Uterus (tissue), 4 donors: ENCODE data around the gene GOLGA6B. TPM values are rescaled to one million over a fixed set of nuclear protein-coding genes. Genes with fewer than 3 reads are reported as not detected.
"Not testable (repeated sequence)": the region's sequence is repeated elsewhere in the genome, so short reads cannot be mapped to it uniquely, and the experiment has no call there.

Experiments used
- DNase-seq, 2 donors: peaks; one replicate each; pipeline ENCODE4 v3.0.0-alpha.2; 2019 to 2020
- H3K27ac ChIP-seq, 2 donors: fragments of 200-600 bp; sonication (generic); 1 replicate in 1 of 2; 2 replicates in 1 of 2; pipeline ENCODE4 v1.5.1; 2016 to 2018
- H3K27me3 ChIP-seq, 2 donors: fragments of 200-600 bp; sonication (generic); one replicate each; pipeline ENCODE4 v1.5.1; 2018 to 2019; ENCODE audit warnings: control low read depth in 1 of 2
- H3K36me3 ChIP-seq, 2 donors: fragments of 200-600 bp; sonication (generic); one replicate each; pipeline ENCODE4 v1.5.1; 2019; ENCODE audit warnings: control low read depth in 1 of 2
- H3K4me1 ChIP-seq, 2 donors: fragments of 200-600 bp; sonication (generic); one replicate each; pipeline ENCODE4 v1.5.1; 2018 to 2019; ENCODE audit warnings: control low read depth in 1 of 2
- H3K4me3 ChIP-seq, 2 donors: fragments of 200-600 bp; sonication (generic); 1 replicate in 1 of 2; 2 replicates in 1 of 2; pipeline ENCODE4 v1.5.1; 2018 to 2019; ENCODE audit warnings: mild to moderate bottlenecking in 1 of 2
- H3K9me3 ChIP-seq, 2 donors: fragments of 200-600 bp; sonication (generic); one replicate each; pipeline ENCODE4 v1.5.1; 2019; ENCODE audit warnings: control low read depth in 1 of 2
- POLR2A ChIP-seq, 2 donors: fragments of 450-650 bp; IDR thresholded peaks; one replicate each; pipeline ENCODE4 v1.6.1; 2016; ENCODE audit warnings: antibody characterized with exemption in 2 of 2, mild to moderate bottlenecking in 1 of 2, moderate library complexity in 1 of 2
- intact Hi-C: fragments of 100-400 bp; cut with DNase I; formaldehyde crosslinking; loops from one replicate; pipeline ENCODE4 v1.15.1; 2023; ENCODE audit warnings: low total_unique reads
- total RNA-seq, 4 donors: library from RNA; depleted of rRNA in 3 of 4; stranded (reverse); fragments of >200 nt in 3 of 4; gene quantifications; one replicate each; pipeline versions ENCODE4 v1.1.0 to v1.2.4, GENCODE V29; 2014 to 2023
- TF ChIP-seq, protein P1 (sequence below), 4 experiments: fragments of 200-600 bp in 2 of 4; fragments of 450-650 bp in 2 of 4; sonication (generic) in 2 of 4; IDR thresholded peaks; one replicate each; pipeline ENCODE4 v1.5.1; 2016 to 2019; ENCODE audit warnings: antibody characterized with exemption in 4 of 4, mild to moderate bottlenecking in 2 of 4, moderate library complexity in 1 of 4
- donor health status: DM: yes; HTN: yes; CAD: no.

Gene GOLGA6B
- total RNA-seq, 4 donors from 2014 or later = not detected

- Histone ChIP-seq H3K27me3 (no peaks in the 10 kb centered on the region), H3K4me3 (no peak overlapping the region), H3K4me1 (no peaks in the 10 kb centered on the region), H3K27ac (no peak overlapping the region), H3K9me3 (no peaks in the 10 kb centered on the region), H3K36me3 (no peaks in the 10 kb centered on the region)
- no peak for DNase-seq
- TF ChIP-seq, protein P1, sequence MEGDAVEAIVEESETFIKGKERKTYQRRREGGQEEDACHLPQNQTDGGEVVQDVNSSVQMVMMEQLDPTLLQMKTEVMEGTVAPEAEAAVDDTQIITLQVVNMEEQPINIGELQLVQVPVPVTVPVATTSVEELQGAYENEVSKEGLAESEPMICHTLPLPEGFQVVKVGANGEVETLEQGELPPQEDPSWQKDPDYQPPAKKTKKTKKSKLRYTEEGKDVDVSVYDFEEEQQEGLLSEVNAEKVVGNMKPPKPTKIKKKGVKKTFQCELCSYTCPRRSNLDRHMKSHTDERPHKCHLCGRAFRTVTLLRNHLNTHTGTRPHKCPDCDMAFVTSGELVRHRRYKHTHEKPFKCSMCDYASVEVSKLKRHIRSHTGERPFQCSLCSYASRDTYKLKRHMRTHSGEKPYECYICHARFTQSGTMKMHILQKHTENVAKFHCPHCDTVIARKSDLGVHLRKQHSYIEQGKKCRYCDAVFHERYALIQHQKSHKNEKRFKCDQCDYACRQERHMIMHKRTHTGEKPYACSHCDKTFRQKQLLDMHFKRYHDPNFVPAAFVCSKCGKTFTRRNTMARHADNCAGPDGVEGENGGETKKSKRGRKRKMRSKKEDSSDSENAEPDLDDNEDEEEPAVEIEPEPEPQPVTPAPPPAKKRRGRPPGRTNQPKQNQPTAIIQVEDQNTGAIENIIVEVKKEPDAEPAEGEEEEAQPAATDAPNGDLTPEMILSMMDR (IDR thresholded peaks at IDR 0.05) = no peak
- TF ChIP-seq POLR2A (IDR thresholded peaks at IDR 0.05) = no peak
- intact Hi-C loops = no loop called here
Observed at GRCh38 chr15:72616491-72617210, 37.8 kb upstream of the GOLGA6B start.

GRCh38 chr15:72623854-72624253, 30.6 kb upstream of the GOLGA6B start:
- H3K27ac ChIP-seq, H3K4me1 ChIP-seq, intact Hi-C loops, H3K27me3 ChIP-seq, H3K9me3 ChIP-seq, DNase-seq, H3K36me3 ChIP-seq, H3K4me3 ChIP-seq: not testable (repeated sequence)

- H3K27ac ChIP-seq, H3K4me3 ChIP-seq, H3K27me3 ChIP-seq, H3K36me3 ChIP-seq, H3K9me3 ChIP-seq, intact Hi-C loops, H3K4me1 ChIP-seq, DNase-seq: not testable (repeated sequence)
Observed at GRCh38 chr15:72626153-72626552, 28.3 kb upstream of the GOLGA6B start.

- H3K36me3 ChIP-seq, H3K27me3 ChIP-seq, DNase-seq, H3K27ac ChIP-seq, H3K9me3 ChIP-seq, H3K4me3 ChIP-seq, H3K4me1 ChIP-seq, intact Hi-C loops: not testable (repeated sequence)
Observed at GRCh38 chr15:72628249-72629067, 26.0 kb upstream of the GOLGA6B start.

DNA sequence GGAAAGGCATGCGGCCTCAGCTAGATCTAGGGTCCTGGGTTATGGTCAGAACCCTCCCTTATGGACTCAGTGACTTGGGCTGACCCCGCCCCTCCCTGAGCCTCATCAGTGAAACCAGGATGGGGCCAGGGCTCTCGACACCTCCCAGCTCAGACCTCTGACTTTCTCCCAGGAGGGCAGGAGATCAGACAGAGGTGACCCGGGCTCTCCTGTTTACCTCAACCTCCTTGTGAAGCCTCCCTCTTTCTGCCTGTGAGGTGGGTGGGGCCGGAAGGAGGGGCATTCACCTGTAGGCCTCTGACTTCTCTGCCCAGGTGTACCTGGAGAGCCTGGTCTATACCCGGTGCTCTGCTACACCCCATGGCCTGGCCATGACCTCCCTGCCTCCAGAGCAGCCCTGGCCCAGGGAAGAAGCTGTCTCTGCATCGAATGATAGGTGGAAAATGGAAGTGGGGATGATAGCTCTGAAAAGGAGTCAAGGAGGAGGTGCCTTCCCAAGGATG, 25.4 kb upstream of the GOLGA6B start:
- DNase-seq, H3K9me3 ChIP-seq, H3K4me1 ChIP-seq, intact Hi-C loops, H3K4me3 ChIP-seq, H3K27me3 ChIP-seq, H3K36me3 ChIP-seq, H3K27ac ChIP-seq: not testable (repeated sequence)

DNA sequence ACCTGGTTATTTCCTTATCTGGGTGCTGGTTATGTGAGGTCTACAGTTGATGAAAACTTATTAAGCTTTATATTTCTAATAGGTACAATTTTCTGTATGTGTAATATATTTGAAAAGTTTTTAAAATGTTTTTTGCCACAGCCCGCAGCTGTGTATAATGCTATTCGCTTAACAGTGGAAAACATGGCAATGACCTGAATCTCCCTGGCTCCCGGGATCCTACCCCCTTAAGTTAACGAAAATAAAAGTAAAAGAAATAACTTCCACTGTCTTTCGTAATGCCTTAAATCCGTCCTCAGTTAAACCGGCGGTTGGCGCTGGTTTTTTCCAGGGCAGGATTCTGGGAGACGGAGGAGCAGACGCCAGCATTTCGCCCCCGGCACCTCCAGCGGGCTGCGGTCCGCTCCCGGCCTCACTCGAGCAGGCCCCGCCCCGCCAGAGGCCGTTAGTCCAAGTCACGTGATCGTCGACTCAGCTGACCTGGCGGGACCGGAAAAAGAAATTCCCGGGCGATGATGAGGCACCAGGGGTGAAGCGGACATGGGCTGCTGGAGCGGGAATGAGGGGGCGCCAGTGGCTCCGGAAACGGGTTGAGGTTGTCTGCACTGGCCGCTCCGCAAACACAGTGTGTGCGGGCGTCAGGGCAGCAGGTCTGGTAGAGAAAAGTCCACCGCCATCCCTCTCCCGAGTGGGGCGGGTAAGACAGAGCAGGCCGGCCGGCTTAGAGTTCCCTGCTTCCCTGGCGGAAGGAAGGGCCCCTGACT, 17.8 kb upstream of the GOLGA6B start:
- H3K4me1 ChIP-seq, H3K36me3 ChIP-seq, H3K27me3 ChIP-seq, H3K27ac ChIP-seq, H3K9me3 ChIP-seq, intact Hi-C loops: not testable (repeated sequence)
- DNase-seq = peak; percentile 78 to 81
- H3K4me3 ChIP-seq = peak overlapping the region in 1 of 2 donors; percentile 36

DNA sequence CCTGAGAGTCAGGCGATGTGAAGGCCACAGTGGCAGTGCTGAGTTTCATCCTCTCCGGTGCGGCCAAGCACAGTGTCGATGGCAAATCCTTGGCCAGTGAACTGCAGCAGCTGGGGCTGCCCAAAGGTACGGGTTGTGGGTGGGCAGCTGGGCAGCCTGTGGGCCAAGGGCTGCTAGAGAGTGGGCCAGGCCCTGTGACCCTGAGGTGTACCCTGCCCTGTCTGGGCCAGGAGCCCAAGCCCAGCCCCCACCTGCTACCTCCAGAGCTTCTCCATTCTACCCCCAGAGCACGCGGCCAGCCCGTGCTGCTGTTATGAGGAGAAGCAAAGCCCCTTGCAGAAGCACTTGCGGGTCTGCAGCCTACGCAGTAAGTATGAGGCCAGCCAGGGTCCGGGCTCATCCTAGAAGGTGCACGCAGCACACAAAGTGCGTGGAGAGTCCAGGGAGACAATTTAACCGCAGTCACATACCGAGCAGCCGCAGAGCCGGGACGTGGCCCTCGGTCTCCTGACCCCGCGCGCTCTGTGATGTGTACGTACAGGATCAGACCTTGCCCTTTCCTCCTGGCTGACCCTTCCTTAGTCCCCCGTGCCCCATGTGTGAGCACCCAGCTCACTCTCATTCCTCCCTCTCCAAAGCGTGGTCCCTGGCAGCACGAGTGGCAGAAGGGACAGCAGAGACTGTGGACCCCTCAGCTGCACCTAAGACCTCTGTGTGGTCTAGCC, 14.6 kb upstream of the GOLGA6B start:
- not testable (repeated sequence) for H3K27ac ChIP-seq

DNA sequence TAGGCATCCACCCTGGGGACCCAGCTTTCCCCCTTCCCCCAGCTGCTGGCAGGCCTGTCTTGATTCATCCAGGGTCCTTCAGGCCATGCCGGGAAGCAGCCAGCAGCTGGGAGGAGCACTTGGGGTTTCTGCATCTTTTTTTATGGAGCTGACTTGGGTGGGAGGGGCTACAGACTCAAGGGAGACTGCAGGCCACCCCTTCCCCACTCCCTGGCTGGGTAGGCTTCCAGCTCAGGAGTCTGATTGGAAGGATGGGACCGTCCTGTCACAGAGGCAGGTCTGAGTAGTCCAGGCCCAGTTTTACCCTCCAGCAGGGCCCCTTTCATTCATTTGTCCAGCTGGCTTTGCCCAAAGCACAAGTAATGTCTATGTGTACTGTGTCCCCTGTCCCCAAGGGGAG, 12.2 kb upstream of the GOLGA6B start:
- DNase-seq, H3K27me3 ChIP-seq, H3K27ac ChIP-seq, H3K36me3 ChIP-seq, H3K4me3 ChIP-seq, H3K4me1 ChIP-seq, intact Hi-C loops, H3K9me3 ChIP-seq: not testable (repeated sequence)

More for the DNA sequence above, 14.6 kb upstream of the GOLGA6B start:
- H3K4me3 ChIP-seq, H3K27me3 ChIP-seq, DNase-seq, intact Hi-C loops, H3K36me3 ChIP-seq, H3K4me1 ChIP-seq, H3K9me3 ChIP-seq: not testable (repeated sequence)

DNA sequence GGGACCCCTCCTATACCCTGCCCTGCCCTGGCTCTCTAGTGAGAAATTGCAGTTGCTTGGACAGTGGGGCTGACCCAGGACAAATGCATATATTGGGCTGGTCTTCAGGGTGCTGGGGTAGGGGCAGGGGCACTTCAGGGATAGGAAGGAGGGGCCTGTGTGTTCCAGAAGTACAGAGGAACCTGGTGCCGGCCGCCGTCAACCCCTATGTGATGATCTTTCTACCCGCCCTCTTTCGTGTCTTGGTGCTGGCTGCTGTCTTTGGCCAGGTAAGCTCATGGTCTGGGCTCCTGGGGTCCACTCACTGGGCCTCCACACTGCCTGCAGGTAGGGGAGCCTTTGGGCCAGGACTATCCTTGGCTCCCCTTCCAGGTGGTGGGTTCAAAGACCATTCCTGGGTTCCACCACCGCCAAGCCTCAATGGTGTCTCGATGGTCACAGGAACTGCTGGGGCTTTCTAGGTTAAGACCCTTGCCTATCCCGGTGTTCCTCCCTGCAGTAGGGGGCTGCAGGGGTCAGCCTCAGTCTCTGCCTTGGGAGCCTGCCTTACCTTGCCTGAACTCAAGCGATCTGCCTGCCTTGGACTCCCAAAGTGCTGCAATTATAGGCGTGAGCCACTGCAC, 5.8 kb upstream of the GOLGA6B start:
- H3K4me3 ChIP-seq, DNase-seq, H3K27ac ChIP-seq, intact Hi-C loops, H3K9me3 ChIP-seq, H3K36me3 ChIP-seq, H3K27me3 ChIP-seq, H3K4me1 ChIP-seq: not testable (repeated sequence)

DNA sequence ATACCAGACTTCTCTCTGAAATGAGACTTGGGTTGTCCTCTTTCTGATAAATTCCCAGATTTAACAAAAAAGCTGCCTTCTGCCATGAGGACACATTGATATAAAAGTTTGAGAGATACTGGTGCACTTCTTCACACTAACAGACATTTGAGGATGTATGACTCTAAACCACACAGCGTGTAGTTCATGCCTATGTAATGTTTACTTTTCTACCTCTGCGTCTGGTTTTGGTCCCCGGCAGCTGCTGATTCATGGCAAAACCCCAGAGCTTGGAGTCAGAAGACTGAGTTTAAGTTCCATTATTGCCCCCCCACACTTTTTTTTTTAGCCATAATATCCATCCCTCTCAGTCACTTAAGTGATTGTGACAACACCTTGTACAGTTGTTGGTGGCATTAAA, 1.5 kb downstream of the GOLGA6B start:
- H3K9me3 ChIP-seq, intact Hi-C loops, H3K4me3 ChIP-seq: not testable (repeated sequence)

GRCh38 chr15:72661081-72661480, 6.6 kb downstream of the GOLGA6B start:
- intact Hi-C loops, DNase-seq, H3K4me3 ChIP-seq, H3K36me3 ChIP-seq, H3K9me3 ChIP-seq, H3K27me3 ChIP-seq, H3K27ac ChIP-seq, H3K4me1 ChIP-seq: not testable (repeated sequence)

More for the DNA sequence above, 1.5 kb downstream of the GOLGA6B start:
- not testable (repeated sequence) for H3K4me1 ChIP-seq, DNase-seq, H3K36me3 ChIP-seq, H3K27ac ChIP-seq, H3K27me3 ChIP-seq
